Esophagus squamous epithelium (tissue), 5 donors: ENCODE measurements around the gene CAMK1D. TPM values are rescaled to one million over a fixed set of nuclear protein-coding genes. Genes with fewer than 3 reads are reported as not detected.

ENCODE experiments used
- DNase-seq: peaks from one replicate; lab custom pipeline; 2025; lab: John Stamatoyannopoulos, UW
- H3K27ac ChIP-seq, 4 donors: fragments of 200-600 bp; sonication (generic); one replicate each; pipeline ENCODE4 v1.5.1; 2016 to 2019; ENCODE audit warnings: mild to moderate bottlenecking in 1 of 4
- H3K27me3 ChIP-seq, 4 donors: fragments of 200-600 bp; sonication (generic); 1 replicate in 3 of 4; 2 replicates in 1 of 4; pipeline versions ENCODE4 v1.5.1 to v1.6.0; 2017 to 2021; ENCODE audit warnings: antibody characterized with exemption in 1 of 4
- H3K36me3 ChIP-seq, 3 donors: fragments of 200-600 bp; sonication (generic); one replicate each; pipeline ENCODE4 v1.5.1; 2016 to 2019
- H3K4me1 ChIP-seq, 3 donors: fragments of 200-600 bp; sonication (generic); one replicate each; pipeline ENCODE4 v1.5.1; 2017 to 2019
- H3K4me3 ChIP-seq, 4 donors: fragments of 200-600 bp; sonication (generic); 1 replicate in 3 of 4; 2 replicates in 1 of 4; pipeline ENCODE4 v1.5.1; 2016 to 2019; ENCODE audit warnings: mild to moderate bottlenecking in 2 of 4, moderate library complexity in 1 of 4
- H3K9me3 ChIP-seq, 3 donors: fragments of 200-600 bp; sonication (generic); one replicate each; pipeline ENCODE4 v1.5.1; 2016 to 2019
- CTCF ChIP-seq, 6 experiments: fragments of 450-650 bp in 4 of 6; fragments of 200-600 bp in 2 of 6; sonication (generic) in 2 of 6; IDR thresholded peaks; one replicate each; pipeline ENCODE4 v1.5.1; 2016 to 2019; ENCODE audit warnings: antibody characterized with exemption in 6 of 6, mild to moderate bottlenecking in 4 of 6, moderate library complexity in 4 of 6
- POLR2A ChIP-seq, 4 donors: fragments of 450-650 bp; IDR thresholded peaks; one replicate each; pipeline ENCODE4 v1.6.1; 2017; ENCODE audit warnings: antibody characterized with exemption in 4 of 4, mild to moderate bottlenecking in 4 of 4, moderate library complexity in 3 of 4
- WGBS, 2 donors: methylation state at CpG; one replicate each; pipeline ENCODE4 v1.1.5; 2018; 5-methylcytosine and 5-hydroxymethylcytosine counted together
- intact Hi-C: fragments of 100-400 bp; cut with DNase I; formaldehyde crosslinking; loops from one replicate; pipeline ENCODE4 v1.15.0; 2022
- total RNA-seq, 4 donors: library from RNA; depleted of rRNA; stranded (reverse); fragments of >200 nt; gene quantifications; one replicate each; pipeline ENCODE4 v1.1.0, GENCODE V29; 2016
- donor health status: DM: yes; HTN: yes; CAD: no.

The CAMK1D gene
- total RNA-seq, 4 donors from 2014 or later = 3.8 to 11.8 (median 9.9) TPM

GRCh38 chr10:12588091-12588860 lies 238.9 kb downstream of the CAMK1D start:
- Histone ChIP-seq H3K9me3 (no peaks in the 10 kb centered on the region), H3K4me1 (peaks cover 22 to 79% (median 26%) of the 10 kb centered on the region in 3 donors), H3K36me3 (no peaks in the 10 kb centered on the region), H3K27ac (peak overlapping the region; percentile 17 to 72 (median 46)), H3K4me3 (peak overlapping the region in 1 of 4 donors; percentile 48), H3K27me3 (no peaks in the 10 kb centered on the region)
- TF ChIP-seq CTCF (IDR thresholded peaks at IDR 0.05) = no peak
- no peak for TF ChIP-seq POLR2A (IDR thresholded peaks at IDR 0.05)
- no peak for DNase-seq
- 20 to 33% methylated on average over 12 of the region's 12 CpGs for WGBS, 2 donors
- intact Hi-C loops = no loop called here

GRCh38 chr10:12589291-12589690 lies 239.9 kb downstream of the CAMK1D start:
- H3K9me3 ChIP-seq = no peaks in the 10 kb centered on the region
- H3K4me1 ChIP-seq = peaks cover 22 to 89% (median 32%) of the 10 kb centered on the region in 3 donors
- H3K27ac ChIP-seq = peak overlapping the region in 2 of 4 donors; percentile 50 to 72
- no peak overlapping the region for H3K4me3 ChIP-seq
- H3K27me3 ChIP-seq = no peaks in the 10 kb centered on the region
- TF ChIP-seq CTCF (IDR thresholded peaks at IDR 0.05) (no peak), POLR2A (IDR thresholded peaks at IDR 0.05) (no peak)
- H3K36me3 ChIP-seq = no peaks in the 10 kb centered on the region
- intact Hi-C loops = no loop called here
- no peak for DNase-seq
- 75 to 86% methylated on average over 8 of the region's 8 CpGs for WGBS, 2 donors

DNA sequence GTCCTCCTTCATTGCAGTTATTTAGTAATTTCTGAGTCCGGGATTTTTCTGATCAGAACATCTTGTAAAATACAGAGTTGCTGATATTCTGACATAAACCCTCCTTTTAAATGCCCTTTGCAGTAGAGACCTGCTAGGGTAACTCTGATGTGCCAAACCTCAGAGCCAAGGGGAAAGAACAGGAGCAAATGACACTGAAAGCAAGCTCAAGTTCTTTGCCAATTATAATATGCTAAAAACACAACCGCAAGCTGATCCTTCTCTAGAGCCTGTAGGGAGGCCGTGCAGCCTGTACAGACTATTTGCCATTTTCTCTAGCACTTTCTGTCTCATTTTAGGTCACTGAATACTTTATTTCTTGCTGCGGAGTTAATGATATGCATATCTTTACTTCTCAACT lies 240.4 kb downstream of the CAMK1D start:
- Histone ChIP-seq H3K9me3 (no peaks in the 10 kb centered on the region), H3K27me3 (no peaks in the 10 kb centered on the region), H3K36me3 (no peaks in the 10 kb centered on the region), H3K27ac (peak overlapping the region in 2 of 4 donors; percentile 7 to 72), H3K4me1 (peaks cover 24 to 89% (median 32%) of the 10 kb centered on the region in 3 donors), H3K4me3 (no peak overlapping the region)
- no peak for DNase-seq
- intact Hi-C loops = no loop called here
- 81 to 88% methylated on average over 4 of the region's 4 CpGs for WGBS, 2 donors
- TF ChIP-seq CTCF (IDR thresholded peaks at IDR 0.05) = no peak
- no peak for TF ChIP-seq POLR2A (IDR thresholded peaks at IDR 0.05)

DNA sequence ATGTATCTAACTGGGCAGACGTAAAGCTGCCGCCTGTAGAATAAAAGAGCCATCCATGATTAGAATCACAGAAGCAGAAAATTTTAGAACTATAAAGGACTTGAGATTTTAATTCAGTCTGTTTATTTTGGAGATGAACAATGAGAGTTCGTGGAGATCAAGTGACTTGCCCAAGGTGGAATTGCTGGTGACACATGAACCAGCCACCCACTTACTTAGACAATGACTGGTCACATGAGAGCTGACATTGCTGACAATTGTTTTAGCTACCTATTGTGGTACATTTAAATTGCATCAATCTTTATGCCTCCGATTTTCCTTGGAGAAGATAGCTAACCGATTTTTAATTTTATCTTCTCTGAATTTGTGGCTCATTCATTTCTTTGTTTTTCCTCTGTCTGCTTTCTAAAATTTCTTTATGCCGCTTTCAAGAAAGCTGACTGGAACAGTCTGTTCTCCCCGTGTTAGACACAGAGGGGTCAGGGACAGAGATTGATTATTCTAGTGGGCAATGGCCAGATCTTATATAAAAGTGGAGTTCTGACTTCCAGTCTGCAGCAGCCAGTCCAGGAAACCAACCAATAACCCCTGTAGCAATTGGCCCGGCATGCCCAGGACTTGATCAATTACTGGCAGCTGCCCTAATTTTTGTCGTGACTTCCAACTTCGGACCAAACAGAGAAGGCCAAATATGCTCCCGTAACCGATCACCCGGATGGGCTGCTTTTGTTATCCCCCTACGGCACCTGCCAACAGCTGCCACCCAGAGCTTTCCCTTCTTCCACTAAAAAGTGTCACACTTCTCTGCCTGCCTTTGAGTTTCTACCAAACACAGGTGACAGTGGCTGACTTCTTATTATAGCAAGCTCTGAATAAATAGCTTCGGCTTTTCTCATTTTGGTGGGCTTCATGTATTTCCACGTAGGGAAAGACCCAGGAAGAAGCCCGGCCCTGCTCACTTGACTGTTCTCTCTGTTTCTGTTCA lies 241.6 kb downstream of the CAMK1D start:
- DNase-seq = no peak
- peaks cover 0 to 5% (median 0%) of the 10 kb centered on the region in 3 donors for H3K9me3 ChIP-seq
- H3K27ac ChIP-seq = peak overlapping the region in 2 of 4 donors; percentile 7 to 26
- intact Hi-C loops = no loop called here
- H3K36me3 ChIP-seq = no peaks in the 10 kb centered on the region
- no peaks in the 10 kb centered on the region for H3K27me3 ChIP-seq
- peaks cover 26 to 94% (median 32%) of the 10 kb centered on the region in 3 donors for H3K4me1 ChIP-seq
- no peak for TF ChIP-seq POLR2A (IDR thresholded peaks at IDR 0.05)
- 82 to 89% methylated on average over 10 to 17 of the region's 17 CpGs for WGBS, 2 donors
- no peak overlapping the region for H3K4me3 ChIP-seq

DNA sequence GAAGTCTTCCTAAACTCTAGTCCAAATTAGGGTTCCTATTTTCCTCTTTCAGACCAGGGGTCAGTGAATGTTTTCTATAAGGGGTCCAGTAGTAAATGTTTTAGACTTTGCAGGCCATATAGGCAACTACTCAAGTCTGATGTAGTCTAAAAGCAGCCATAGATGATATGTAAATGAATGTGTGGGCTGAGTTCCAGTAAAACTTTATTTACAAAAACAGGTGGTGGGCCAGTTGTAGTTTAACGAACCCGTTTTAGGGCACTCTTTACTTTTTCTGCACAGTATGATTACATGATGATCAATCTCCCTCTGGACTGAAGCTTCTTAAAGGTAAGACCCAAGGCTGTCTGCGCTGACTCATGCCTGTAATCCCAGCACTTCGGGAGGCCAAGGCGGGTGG lies 243.6 kb downstream of the CAMK1D start:
- DNase-seq = no peak
- Histone ChIP-seq H3K4me3 (no peak overlapping the region), H3K27ac (peak overlapping the region in 3 of 4 donors; percentile 23 to 70 (median 64)), H3K4me1 (peaks cover 10 to 74% (median 20%) of the 10 kb centered on the region in 3 donors), H3K36me3 (no peaks in the 10 kb centered on the region), H3K27me3 (no peaks in the 10 kb centered on the region), H3K9me3 (peaks cover 0 to 8% (median 0%) of the 10 kb centered on the region in 3 donors)
- TF ChIP-seq CTCF (IDR thresholded peaks at IDR 0.05) (no peak), POLR2A (IDR thresholded peaks at IDR 0.05) (no peak)
- intact Hi-C loops = no loop called here
- WGBS, 2 donors = 28 to 55% methylated on average over 2 to 5 of the region's 5 CpGs
